ENCODE measurements around the gene NHEJ1. TPM values are rescaled to one million over a fixed set of nuclear protein-coding genes. Genes with fewer than 3 reads are reported as not detected.

Gene NHEJ1
- total and polyA plus RNA-seq, 9 of the 15 experiments (the other 6 are each of a cell fraction or from before 2014, with no cell fraction given), result 9.0 to 23.7 (median 13.9) TPM

GRCh38 chr2:219042750-219043149 lies 117.9 kb downstream of the NHEJ1 start (continued):
- TF ChIP-seq JUND (IDR thresholded peaks at IDR 0.05; ENCODE audit: borderline replicate concordance, low read depth, low read length) (no peak), JUND (tag; IDR thresholded peaks at IDR 0.05; ENCODE audit: borderline replicate concordance, low read depth, low read length) (no peak), FOXP1 (CRISPR knock-in tag; IDR thresholded peaks at IDR 0.05) (no peak), POLR2A (conservative IDR thresholded peaks at IDR 0.05) (no peak), ZZZ3 (IDR thresholded peaks at IDR 0.05) (no peak), ZNF780A (CRISPR knock-in tag; IDR thresholded peaks at IDR 0.05) (no peak), GMEB1 (CRISPR knock-in tag; IDR thresholded peaks at IDR 0.05) (no peak), CHD1 (IDR thresholded peaks at IDR 0.05; ENCODE audit: low read length) (no peak), BRF1 (IDR thresholded peaks at IDR 0.05; ENCODE audit: borderline replicate concordance, extremely low read depth, insufficient read length) (no peak)

- Histone ChIP-seq H3K27me3 (ENCODE audit: control insufficient read depth in 2 of 2, insufficient read depth in 2 of 2, low read length in 2 of 2) (peaks cover 3 to 28% of the 10 kb centered on the region in 2 experiments; a peak in 3 of 5 replicates), H4K20me1 (replicated peaks; ENCODE audit: control insufficient read depth, insufficient read depth, low read length) (no peaks in the 10 kb centered on the region), H2AFZ (ENCODE audit: low read depth, low read length) (no peak overlapping the region), H3K9me1 (ENCODE audit: control insufficient read depth, insufficient read depth, low read length) (peaks cover 3% of the 10 kb centered on the region), H3K79me2 (ENCODE audit: control insufficient read depth, insufficient read depth, low read length) (no peaks in the 10 kb centered on the region), H3K27ac (ENCODE audit: extremely low read depth, low read depth, low read length) (no peak overlapping the region), H3K4me2 (ENCODE audit: insufficient read depth, low read length) (no peak overlapping the region), H3K4me1 (replicated peaks in 1 of 2; ENCODE audit: control insufficient read depth in 2 of 2, insufficient read depth in 2 of 2, low read length in 2 of 2) (no peaks in the 10 kb centered on the region), H3K4me3 (no peak overlapping the region), H3K36me3 (ENCODE audit: control insufficient read depth, insufficient read depth, low read length) (no peaks in the 10 kb centered on the region), H3K9me3 (replicated peaks; ENCODE audit: control insufficient read depth, insufficient read depth, low read depth, low read length) (no peaks in the 10 kb centered on the region), H3K9ac (ENCODE audit: insufficient read depth in 1 of 2, low read depth in 2 of 2, low read length in 2 of 2) (no peak overlapping the region)
- in situ Hi-C loops (cut with MboI) (no loop called here), intact Hi-C loops (cut with micrococcal nuclease) (no loop called here)
- WGBS (ENCODE audit: insufficient coverage, low coverage, missing lambda C conversion rate), result 5% methylated on average over 3 of the region's 4 CpGs
- CTCF ChIA-PET (ENCODE audit: low intra/inter-chr PET ratio), result no interaction called here
- no peak for TF ChIP-seq ZNF780A (CRISPR knock-in tag; IDR thresholded peaks at IDR 0.05)
- no peak for TF ChIP-seq MED1 (CRISPR knock-in tag; IDR thresholded peaks at IDR 0.05; ENCODE audit: borderline replicate concordance)
- no peak for TF ChIP-seq HOXB6 (CRISPR knock-in tag; IDR thresholded peaks at IDR 0.05; ENCODE audit: borderline replicate concordance)
- no peak for TF ChIP-seq ZNF511 (CRISPR knock-in tag; IDR thresholded peaks at IDR 0.05)
- TF ChIP-seq IRF2 (CRISPR knock-in tag; IDR thresholded peaks at IDR 0.05), result no peak
- TF ChIP-seq TEAD1 (CRISPR knock-in tag; IDR thresholded peaks at IDR 0.05), result no peak
- TF ChIP-seq LCOR (CRISPR knock-in tag; IDR thresholded peaks at IDR 0.05), result no peak
- FAIRE-seq, result no peak
- BruUV-seq (replicated peaks), result no TSS peak
- POLR2A ChIA-PET, result interaction anchor here (0.9 to 1.6 kb wide), 3 partner anchors 11 to 23 kb away, joined by 3 to 4 read pairs (median 4); no protein-coding TSS in a partner anchor
- no peak for DNase-seq (ENCODE audit: extremely low read depth in 1 of 4, low spot score in 3 of 4)
- no peak for ATAC-seq
These were observed 118.5 kb downstream of the NHEJ1 start for GRCh38 chr2:219042157-219042556.

Measured in K562 (cell line).